HepG2 (cell line): ENCODE data around the gene SCN4B. TPM values are rescaled to one million over a fixed set of nuclear protein-coding genes. Genes with fewer than 3 reads are reported as not detected.

ENCODE experiments used
- ATAC-seq: fragments of 200-7000 bp; cut with Tn5 transposase; 3 replicates; pipeline ENCODE4 v1.9.1; 2020; ENCODE audit warnings: mild to moderate bottlenecking, moderate library complexity
- BruUV-seq: library from RNA; stranded (reverse); fragments of 400-500 nt; replicated peaks from 2 replicates; lab custom pipeline; 2021; lab: Mats Ljungman, UMichigan
- CTCF ChIA-PET: fragments of 300-600 bp; formaldehyde crosslinking; extraction: SDS; loops from one replicate; lab custom pipeline; 2021; ENCODE audit warnings: low total read pairs, inconsistent platforms, low intra/inter-chr PET ratio; lab: Yijun Ruan, JAX
- POLR2A ChIA-PET: fragments of 350-600 bp; sonication (Branson Sonifier 250); formaldehyde crosslinking; loops from one replicate; lab custom pipeline; 2020; ENCODE audit warnings: antibody characterized with exemption, inconsistent platforms; lab: Yijun Ruan, JAX
- DNase-seq: peaks from one replicate; pipeline ENCODE4 v3.0.0-alpha.2; 2015; ENCODE audit warnings: low spot score
- FAIRE-seq: peaks from 3 replicates; lab custom pipeline; 2011; peaks lifted over from hg19 to GRCh38; lab: Jason Lieb, UNC
- H2AFZ ChIP-seq: one replicate; pipeline ENCODE4 v1.6.1; 2011; ENCODE audit warnings: low read length, inconsistent platforms
- H3K27ac ChIP-seq: fragments of 300-600 bp; 3 replicates; pipeline ENCODE4 v1.8.0; 2011; ENCODE audit warnings: mixed run types, mild to moderate bottlenecking, mixed read lengths, low read length, inconsistent platforms; ENCODE audit not compliant: insufficient read depth; ENCODE audit errors: extremely low read length
- H3K27me3 ChIP-seq, 2 experiments: fragments of 200-600 bp in 1 of 2; 2 replicates in 1 of 2; 3 replicates in 1 of 2; pipeline versions ENCODE4 v1.6.0 to v1.8.0; 2011; ENCODE audit warnings: low read length in 2 of 2, mild to moderate bottlenecking in 2 of 2, moderate library complexity in 2 of 2, inconsistent platforms in 1 of 2; ENCODE audit not compliant: insufficient read depth in 2 of 2, control insufficient read depth in 1 of 2
- H3K36me3 ChIP-seq, 2 experiments: fragments of 200-600 bp in 1 of 2; replicated peaks in 1 of 2; 2 replicates in 1 of 2; 3 replicates in 1 of 2; pipeline versions ENCODE4 v1.5.1 to v1.8.0; 2011; ENCODE audit warnings: low read length in 2 of 2, inconsistent platforms in 1 of 2; ENCODE audit not compliant: insufficient read depth in 2 of 2, control insufficient read depth in 1 of 2
- H3K4me1 ChIP-seq: 2 replicates; pipeline ENCODE4 v1.5.1; 2012; ENCODE audit warnings: low read length, inconsistent platforms; ENCODE audit not compliant: insufficient read depth
- H3K4me2 ChIP-seq: 2 replicates; pipeline ENCODE4 v1.6.0; 2011; ENCODE audit warnings: low read depth, low read length, inconsistent platforms
- H3K4me3 ChIP-seq, 3 experiments: fragments of 200-600 bp in 1 of 3; sonication (generic), shearing (Covaris generic) in 1 of 3; replicated peaks in 1 of 3; 2 replicates each; pipeline ENCODE4 v1.5.1; 2011 to 2016; ENCODE audit warnings: low read length in 3 of 3, inconsistent platforms in 2 of 3, low read depth in 2 of 3, mild to moderate bottlenecking in 2 of 3, control low read depth in 1 of 3, mixed read lengths in 1 of 3; ENCODE audit not compliant: insufficient read depth in 1 of 3
- H3K79me2 ChIP-seq: one replicate; pipeline ENCODE4 v1.6.1; 2011; ENCODE audit warnings: low read length, inconsistent platforms; ENCODE audit not compliant: insufficient read depth
- H3K9ac ChIP-seq: 2 replicates; pipeline ENCODE4 v1.6.0; 2011; ENCODE audit warnings: mild to moderate bottlenecking, low read depth, low read length, inconsistent platforms; ENCODE audit not compliant: insufficient read depth
- H3K9me3 ChIP-seq: 2 replicates; pipeline ENCODE4 v1.5.1; 2012; ENCODE audit warnings: mild to moderate bottlenecking, low read length
- H4K20me1 ChIP-seq: 2 replicates; pipeline ENCODE4 v1.6.0; 2011; ENCODE audit warnings: inconsistent platforms, mild to moderate bottlenecking, low read length, moderate library complexity; ENCODE audit not compliant: insufficient read depth
- EP300 ChIP-seq, 3 experiments: sonication (generic) in 1 of 3; formaldehyde crosslinking in 1 of 3; IDR thresholded peaks; 2 replicates each; pipeline versions ENCODE4 v1.5.1 to v1.6.1; 2011 to 2020; ENCODE audit warnings: low read depth in 2 of 3, low read length in 2 of 3, borderline replicate concordance in 1 of 3, improper control_type of control experiment in 1 of 3, mild to moderate bottlenecking in 1 of 3, missing genetic modification reagents in 1 of 3, moderate library complexity in 1 of 3
- KLF13 ChIP-seq: sonication (generic); formaldehyde crosslinking; IDR thresholded peaks from 2 replicates; pipeline ENCODE4 v1.4.0; 2020; ENCODE audit warnings: mild to moderate bottlenecking, missing genetic modification reagents
- MED8 ChIP-seq: sonication (generic); formaldehyde crosslinking; IDR thresholded peaks from 2 replicates; pipeline ENCODE4 v1.8.1; 2023; ENCODE audit warnings: mild to moderate bottlenecking, missing genetic modification reagents; ENCODE audit not compliant: insufficient replicate concordance
- NFIC ChIP-seq: IDR thresholded peaks from 2 replicates; pipeline ENCODE4 v1.6.1; 2012; ENCODE audit warnings: mild to moderate bottlenecking, low read length, inconsistent platforms
- SMC3 ChIP-seq: IDR thresholded peaks from 2 replicates; pipeline ENCODE4 v1.6.1; 2011; ENCODE audit warnings: low read length, improper control_type of control experiment
- SOX6 ChIP-seq, 2 experiments: fragments of 450-650 bp in 1 of 2; sonication (generic) in 1 of 2; formaldehyde crosslinking in 1 of 2; IDR thresholded peaks; 2 replicates each; pipeline versions ENCODE4 v1.4.0 to v1.6.1; 2017 to 2020; ENCODE audit warnings: antibody characterized with exemption in 1 of 2, mild to moderate bottlenecking in 1 of 2, missing genetic modification reagents in 1 of 2
- TBX3 ChIP-seq: fragments of 450-650 bp; IDR thresholded peaks from 2 replicates; pipeline ENCODE4 v1.6.1; 2017; ENCODE audit warnings: antibody characterized with exemption, mild to moderate bottlenecking, inconsistent platforms, borderline replicate concordance
- TCF12 ChIP-seq, 2 experiments: fragments of 450-650 bp in 1 of 2; sonication (generic) in 1 of 2; formaldehyde crosslinking in 1 of 2; IDR thresholded peaks; 2 replicates each; pipeline versions ENCODE4 v1.6.1 to v1.8.0; 2017 to 2022; ENCODE audit warnings: antibody characterized with exemption in 1 of 2, mild to moderate bottlenecking in 1 of 2, missing genetic modification reagents in 1 of 2, moderate library complexity in 1 of 2
- THAP7 ChIP-seq: sonication (generic); formaldehyde crosslinking; IDR thresholded peaks from 2 replicates; pipeline ENCODE4 v1.8.1; 2023; ENCODE audit warnings: mild to moderate bottlenecking, missing genetic modification reagents
- ZBTB8A ChIP-seq: sonication (generic); formaldehyde crosslinking; IDR thresholded peaks from 2 replicates; pipeline ENCODE4 v1.4.0; 2020; ENCODE audit warnings: mild to moderate bottlenecking, low read depth, missing genetic modification reagents, borderline replicate concordance
- ZNF260 ChIP-seq: sonication (generic); formaldehyde crosslinking; IDR thresholded peaks from 2 replicates; pipeline ENCODE4 v1.4.0; 2020; ENCODE audit warnings: missing genetic modification reagents, low read depth, mild to moderate bottlenecking, borderline replicate concordance
- ZNF281 ChIP-seq: sonication (generic); formaldehyde crosslinking; IDR thresholded peaks from 2 replicates; pipeline ENCODE4 v1.4.0; 2020; ENCODE audit warnings: missing genetic modification reagents, borderline replicate concordance
- ZNF333 ChIP-seq: sonication (generic); formaldehyde crosslinking; IDR thresholded peaks from 2 replicates; pipeline ENCODE4 v1.4.0; 2020; ENCODE audit warnings: mild to moderate bottlenecking, missing genetic modification reagents, borderline replicate concordance
- ZNF362 ChIP-seq: sonication (generic); formaldehyde crosslinking; IDR thresholded peaks from 2 replicates; pipeline ENCODE4 v1.4.0; 2020; ENCODE audit warnings: missing genetic modification reagents, mild to moderate bottlenecking, borderline replicate concordance
- ZNF44 ChIP-seq: sonication (generic); formaldehyde crosslinking; IDR thresholded peaks from 2 replicates; pipeline ENCODE4 v1.5.1; 2020; ENCODE audit warnings: mild to moderate bottlenecking, missing genetic modification reagents
- ZNF7 ChIP-seq: IDR thresholded peaks from 2 replicates; pipeline ENCODE4 v1.6.1; 2016; ENCODE audit warnings: missing biosample characterization, missing genetic modification reagents
- ZNF720 ChIP-seq: sonication (generic); formaldehyde crosslinking; IDR thresholded peaks from 2 replicates; pipeline ENCODE4 v1.4.0; 2020; ENCODE audit warnings: missing genetic modification reagents
- WGBS: methylation state at CpG from one replicate; pipeline ENCODE4 v1.1.6; 2017; ENCODE audit warnings: low lambda C conversion rate; 5-methylcytosine and 5-hydroxymethylcytosine counted together
- in situ Hi-C: cut with HindIII; loops from 2 replicates; pipeline ENCODE4 v1.10.0; 2017; ENCODE audit warnings: low pct_unique_long_range_greater_than_20kb; ENCODE audit not compliant: extremely low pct_ligation_motif_present
- intact Hi-C: fragments of 100-400 bp; cut with micrococcal nuclease; formaldehyde crosslinking; loops from one replicate; pipeline ENCODE4 v1.10.0; 2022; ENCODE audit not compliant: unreplicated experiment
- polyA plus RNA-seq, 8 experiments: library from polyadenylated mRNA; depleted of rRNA in 3 of 8; stranded (reverse) in 7 of 8; unstranded in 1 of 8; fragments of >200 nt; fragmentation: Illumina TruSeq in 4 of 8; extraction: Trizol in 4 of 8; gene quantifications; 2 replicates each; pipeline versions ENCODE4 v1.2.1 to v1.2.3, GENCODE V29; 2011 to 2016; ENCODE audit warnings: low read depth in 4 of 8, missing spikeins in 1 of 8, mixed read lengths in 1 of 8; ENCODE audit not compliant: insufficient read depth in 1 of 8
- total RNA-seq, 5 experiments: library from RNA; depleted of rRNA; stranded (reverse); fragments of >200 nt; fragmentation: Illumina TruSeq; extraction: Trizol; gene quantifications; 2 replicates each; pipeline ENCODE4 v1.2.3, GENCODE V29; 2016; ENCODE audit warnings: low read depth in 1 of 5

The SCN4B gene
- total and polyA plus RNA-seq, 2 of the 13 experiments (the other 11 are each of a cell fraction or from before 2014, with no cell fraction given) = 0.04 to 0.29 TPM

- TF ChIP-seq ZNF720 (CRISPR knock-in tag) (no peak), ZNF260 (CRISPR knock-in tag) (no peak), TBX3 (no peak), ZBTB8A (CRISPR knock-in tag) (no peak), TCF12 (IDR thresholded peaks at IDR 0.05) (no peak), TCF12 (CRISPR knock-in tag; IDR thresholded peaks at IDR 0.05) (no peak), NFIC (no peak), MED8 (CRISPR knock-in tag) (no peak), ZNF281 (CRISPR knock-in tag) (no peak), SMC3 (no peak)
- TF ChIP-seq, all 625 proteins: peak for 0
These were observed 47.9 kb upstream of the SCN4B start (continued) for GRCh38 chr11:118200497-118200896.

GRCh38 chr11:118199135-118199534, 46.5 kb upstream of the SCN4B start:
- WGBS = 96% methylated on average over 6 of the region's 6 CpGs
- H3K4me1 ChIP-seq = peaks cover 88% of the 10 kb centered on the region
- no peaks in the 10 kb centered on the region for H3K36me3 ChIP-seq
- ATAC-seq (no peak), FAIRE-seq (no peak), DNase-seq (no peak)
- H3K27me3 ChIP-seq = no peaks in the 10 kb centered on the region
- no peak overlapping the region for H3K4me3 ChIP-seq
- ChIA-PET POLR2A (interaction anchor here (0.7 to 2.0 kb wide), 6 partner anchors 13 to 168 kb away, joined by 3 to 19 read pairs (median 6); partner anchors contain the start of genes MPZL2 and MPZL3), CTCF (interaction anchor here (1.2 to 2.1 kb wide), 2 partner anchors 91 to 95 kb away, joined by 4 to 34 read pairs; no protein-coding TSS in a partner anchor)
- no peaks in the 10 kb centered on the region for H3K9me3 ChIP-seq
- in situ Hi-C loops (loop anchor here (5.0 to 10.0 kb wide), 3 partner anchors 53 to 156 kb away; partner anchors contain the start of genes MPZL3 and UBE4A), intact Hi-C loops (loop anchor here (5.0 kb wide), 2 partner anchors 52 to 63 kb away; partner anchors contain the start of gene MPZL2)
- no TSS peak for BruUV-seq
- H3K27ac ChIP-seq = peak overlapping the region; percentile 16
- H3K9ac ChIP-seq = no peak overlapping the region
- H2AFZ ChIP-seq = no peak overlapping the region
- H4K20me1 ChIP-seq = no peaks in the 10 kb centered on the region
- no peak for TF ChIP-seq ZNF333
- no peak for TF ChIP-seq ZNF44 (CRISPR knock-in tag)
- TF ChIP-seq KLF13 = no peak
- no peak for TF ChIP-seq EP300 (IDR thresholded peaks at IDR 0.05; ENCODE audit: low read depth in 2 of 2, low read length in 2 of 2)
- no peak for TF ChIP-seq EP300 (CRISPR knock-in tag; IDR thresholded peaks at IDR 0.05; ENCODE audit: borderline replicate concordance)
- no peak for TF ChIP-seq ZNF7 (CRISPR knock-in tag)
- no peak for TF ChIP-seq SOX6 (IDR thresholded peaks at IDR 0.05)
- TF ChIP-seq SOX6 (CRISPR knock-in tag; IDR thresholded peaks at IDR 0.05) = no peak
- TF ChIP-seq THAP7 (CRISPR knock-in tag) = no peak
- TF ChIP-seq ZNF362 (CRISPR knock-in tag) = no peak
- no peaks in the 10 kb centered on the region for H3K79me2 ChIP-seq
- H3K4me2 ChIP-seq = no peak overlapping the region
